Measurements from ENCODE around the gene ABCB10.

DNA sequence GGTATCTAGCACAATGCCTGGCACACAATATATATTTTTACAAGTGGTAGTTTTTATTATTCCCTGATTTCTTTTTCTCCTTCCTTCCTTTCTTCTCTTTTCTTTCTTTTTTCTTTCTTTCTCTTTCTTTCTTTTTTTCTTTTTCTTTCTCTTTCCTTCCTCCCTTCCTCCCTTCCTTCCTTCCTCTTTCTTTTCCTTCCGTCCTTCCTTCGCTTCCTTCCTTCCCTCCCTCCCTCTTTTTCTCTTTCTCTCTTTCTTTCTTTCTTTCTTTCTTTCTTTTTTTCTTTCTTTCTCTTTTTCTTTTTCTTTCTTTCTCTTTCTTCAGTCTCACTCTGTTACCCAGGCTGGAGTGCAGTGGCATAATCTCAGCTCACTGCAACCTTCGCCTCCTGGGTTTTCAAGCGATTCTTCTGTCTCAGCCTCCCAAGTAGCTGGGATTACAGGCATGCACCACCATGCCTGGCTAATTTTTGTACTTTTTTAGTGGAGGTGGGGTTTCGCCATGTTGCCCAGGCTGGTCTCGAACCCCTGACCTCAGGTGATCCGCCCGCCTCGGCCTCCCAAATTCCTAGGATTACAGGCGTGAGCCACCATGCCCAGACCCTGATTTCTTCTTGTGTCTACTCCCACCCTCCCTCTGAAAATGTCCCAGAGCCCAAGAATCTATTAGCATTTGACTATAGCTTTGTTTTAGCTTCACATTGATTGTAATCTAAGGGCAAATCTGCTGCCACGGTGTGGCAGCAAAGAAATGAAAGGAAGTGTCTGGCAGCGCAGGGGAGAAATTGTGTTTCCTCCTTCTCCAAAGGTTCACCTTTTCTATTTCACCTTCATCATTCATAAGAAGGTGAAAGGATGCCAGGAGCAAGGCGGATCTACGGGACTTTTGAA, 19.9 kb upstream of the ABCB10 start:
- no peak for TF ChIP-seq EZH2 (IDR thresholded peaks at IDR 0.05; ENCODE audit: borderline replicate concordance, low read depth, low read length, severe bottlenecking)
- TF ChIP-seq, protein P1, sequence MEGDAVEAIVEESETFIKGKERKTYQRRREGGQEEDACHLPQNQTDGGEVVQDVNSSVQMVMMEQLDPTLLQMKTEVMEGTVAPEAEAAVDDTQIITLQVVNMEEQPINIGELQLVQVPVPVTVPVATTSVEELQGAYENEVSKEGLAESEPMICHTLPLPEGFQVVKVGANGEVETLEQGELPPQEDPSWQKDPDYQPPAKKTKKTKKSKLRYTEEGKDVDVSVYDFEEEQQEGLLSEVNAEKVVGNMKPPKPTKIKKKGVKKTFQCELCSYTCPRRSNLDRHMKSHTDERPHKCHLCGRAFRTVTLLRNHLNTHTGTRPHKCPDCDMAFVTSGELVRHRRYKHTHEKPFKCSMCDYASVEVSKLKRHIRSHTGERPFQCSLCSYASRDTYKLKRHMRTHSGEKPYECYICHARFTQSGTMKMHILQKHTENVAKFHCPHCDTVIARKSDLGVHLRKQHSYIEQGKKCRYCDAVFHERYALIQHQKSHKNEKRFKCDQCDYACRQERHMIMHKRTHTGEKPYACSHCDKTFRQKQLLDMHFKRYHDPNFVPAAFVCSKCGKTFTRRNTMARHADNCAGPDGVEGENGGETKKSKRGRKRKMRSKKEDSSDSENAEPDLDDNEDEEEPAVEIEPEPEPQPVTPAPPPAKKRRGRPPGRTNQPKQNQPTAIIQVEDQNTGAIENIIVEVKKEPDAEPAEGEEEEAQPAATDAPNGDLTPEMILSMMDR (IDR thresholded peaks at IDR 0.05; ENCODE audit: borderline replicate concordance, extremely low read depth, low read length, poor library complexity, severe bottlenecking), result no peak

Measured in DND-41 (cell line).